COR-L47 (cell line): Measurements from ENCODE around the gene DNAAF1.

Experiments
- DNase-seq: peaks from one replicate; lab custom pipeline; 2025; lab: John Stamatoyannopoulos, UW

Gene DNAAF1

GRCh38 chr16:84161037-84161436 lies 15.9 kb downstream of the DNAAF1 start:
- no peak for DNase-seq

GRCh38 chr16:84161801-84162200 lies 16.7 kb downstream of the DNAAF1 start:
- no peak for DNase-seq

- no peak for DNase-seq
Measured at GRCh38 chr16:84165746-84166145, 20.6 kb downstream of the DNAAF1 start.

GRCh38 chr16:84166796-84167695 lies 21.9 kb downstream of the DNAAF1 start:
- no peak for DNase-seq

GRCh38 chr16:84169765-84170310 lies 24.7 kb downstream of the DNAAF1 start:
- DNase-seq = no peak

GRCh38 chr16:84174396-84174795 lies 29.3 kb downstream of the DNAAF1 start:
- no peak for DNase-seq

GRCh38 chr16:84175350-84176081 lies 30.4 kb downstream of the DNAAF1 start:
- DNase-seq = peak; percentile 65

GRCh38 chr16:84176192-84177053 lies 31.3 kb downstream of the DNAAF1 start:
- DNase-seq = no peak

GRCh38 chr16:84177741-84178073 lies 32.6 kb downstream of the DNAAF1 start:
- no peak for DNase-seq

- DNase-seq = no peak
Measured at GRCh38 chr16:84178146-84178765, 33.1 kb downstream of the DNAAF1 start.

GRCh38 chr16:84178892-84179611 lies 33.9 kb downstream of the DNAAF1 start:
- DNase-seq = no peak

- no peak for DNase-seq
Measured at GRCh38 chr16:84179612-84180320, 34.7 kb downstream of the DNAAF1 start.

GRCh38 chr16:84180519-84181140 lies 35.5 kb downstream of the DNAAF1 start:
- no peak for DNase-seq

- no peak for DNase-seq
Measured at GRCh38 chr16:84181144-84181915, 36.2 kb downstream of the DNAAF1 start.

GRCh38 chr16:84182104-84182503 lies 37.0 kb downstream of the DNAAF1 start:
- DNase-seq = no peak

- no peak for DNase-seq
Measured at GRCh38 chr16:84182680-84183571, 37.8 kb downstream of the DNAAF1 start.

- DNase-seq = no peak
Measured at GRCh38 chr16:84183572-84183875, 38.4 kb downstream of the DNAAF1 start.

- no peak for DNase-seq
Measured at GRCh38 chr16:84183911-84184591, 38.9 kb downstream of the DNAAF1 start.
